ENCODE data around the gene NOD1.
"Not testable (repeated sequence)": the region's sequence is repeated elsewhere in the genome, so short reads cannot be mapped to it uniquely, and the experiment has no call there.

The NOD1 gene, protein sequence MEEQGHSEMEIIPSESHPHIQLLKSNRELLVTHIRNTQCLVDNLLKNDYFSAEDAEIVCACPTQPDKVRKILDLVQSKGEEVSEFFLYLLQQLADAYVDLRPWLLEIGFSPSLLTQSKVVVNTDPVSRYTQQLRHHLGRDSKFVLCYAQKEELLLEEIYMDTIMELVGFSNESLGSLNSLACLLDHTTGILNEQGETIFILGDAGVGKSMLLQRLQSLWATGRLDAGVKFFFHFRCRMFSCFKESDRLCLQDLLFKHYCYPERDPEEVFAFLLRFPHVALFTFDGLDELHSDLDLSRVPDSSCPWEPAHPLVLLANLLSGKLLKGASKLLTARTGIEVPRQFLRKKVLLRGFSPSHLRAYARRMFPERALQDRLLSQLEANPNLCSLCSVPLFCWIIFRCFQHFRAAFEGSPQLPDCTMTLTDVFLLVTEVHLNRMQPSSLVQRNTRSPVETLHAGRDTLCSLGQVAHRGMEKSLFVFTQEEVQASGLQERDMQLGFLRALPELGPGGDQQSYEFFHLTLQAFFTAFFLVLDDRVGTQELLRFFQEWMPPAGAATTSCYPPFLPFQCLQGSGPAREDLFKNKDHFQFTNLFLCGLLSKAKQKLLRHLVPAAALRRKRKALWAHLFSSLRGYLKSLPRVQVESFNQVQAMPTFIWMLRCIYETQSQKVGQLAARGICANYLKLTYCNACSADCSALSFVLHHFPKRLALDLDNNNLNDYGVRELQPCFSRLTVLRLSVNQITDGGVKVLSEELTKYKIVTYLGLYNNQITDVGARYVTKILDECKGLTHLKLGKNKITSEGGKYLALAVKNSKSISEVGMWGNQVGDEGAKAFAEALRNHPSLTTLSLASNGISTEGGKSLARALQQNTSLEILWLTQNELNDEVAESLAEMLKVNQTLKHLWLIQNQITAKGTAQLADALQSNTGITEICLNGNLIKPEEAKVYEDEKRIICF

GRCh38 chr7:30478349-30479201 is at the start of gene NOD1:
Gene NOD1 (minus strand): TSS chr7:30478784. CDS start chr7:30456921, 21,863 bp downstream.
- peak; percentile 25 for DNase-seq

DNA sequence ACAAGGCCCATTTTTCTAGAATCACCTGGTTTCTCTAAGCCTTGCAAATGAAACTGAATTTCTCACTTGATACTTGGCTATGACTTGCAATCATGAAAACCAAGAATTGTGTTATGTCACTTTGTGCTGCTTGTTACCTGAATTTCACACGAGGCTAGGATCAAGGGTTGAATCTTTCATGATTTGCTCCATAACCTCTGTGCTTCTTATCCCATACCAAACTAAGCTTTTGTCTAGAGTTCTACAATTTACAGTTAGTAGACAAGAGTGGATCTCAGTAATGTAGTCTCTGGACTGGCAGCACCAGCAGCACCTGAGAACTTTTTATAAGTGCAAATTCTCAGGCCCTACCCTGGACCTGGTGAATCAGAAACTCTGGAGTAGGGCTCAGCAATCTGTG is 48.7 kb upstream of the NOD1 start:
- not testable (repeated sequence) for DNase-seq

DNA sequence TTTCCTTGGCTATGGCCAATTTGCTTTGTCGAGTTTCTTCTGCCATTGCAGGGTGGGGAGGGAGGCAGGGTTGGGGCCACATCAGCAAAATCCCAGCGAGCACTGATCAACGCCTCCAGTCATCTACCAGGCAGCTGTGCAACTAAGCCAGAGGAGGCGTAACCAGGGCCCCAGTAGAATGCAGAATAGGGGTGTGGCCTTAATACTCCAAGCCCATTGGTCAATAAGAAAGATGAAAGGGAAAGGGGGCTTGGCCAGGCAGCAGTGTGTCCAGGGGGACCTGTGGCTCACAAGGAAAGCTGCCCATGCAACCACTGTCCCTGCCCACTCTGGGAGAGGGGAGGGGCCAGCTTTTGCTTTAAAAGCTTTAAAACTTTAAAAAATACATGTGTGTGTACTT is 47.6 kb upstream of the NOD1 start:
- no peak for DNase-seq

DNA sequence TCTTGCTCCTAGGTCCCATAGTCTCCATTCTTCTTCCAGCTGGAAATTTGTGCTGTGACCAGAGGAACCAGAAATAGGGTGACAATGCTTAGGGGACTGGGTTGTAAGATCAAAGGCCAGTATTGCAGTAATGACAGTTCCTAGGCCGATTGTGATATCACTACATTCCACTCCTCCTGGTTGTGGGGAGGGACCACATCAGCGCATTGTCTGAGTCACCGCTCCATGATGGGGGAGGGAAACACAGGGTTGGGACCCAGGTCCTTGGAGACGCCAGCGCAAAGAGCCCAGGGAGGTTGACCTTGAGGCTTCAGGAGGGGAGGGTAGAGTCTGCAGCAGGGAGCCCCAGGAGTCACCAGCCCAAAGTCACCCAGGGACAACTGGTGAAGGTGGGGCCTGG is 46.8 kb upstream of the NOD1 start:
- DNase-seq: no peak

DNA sequence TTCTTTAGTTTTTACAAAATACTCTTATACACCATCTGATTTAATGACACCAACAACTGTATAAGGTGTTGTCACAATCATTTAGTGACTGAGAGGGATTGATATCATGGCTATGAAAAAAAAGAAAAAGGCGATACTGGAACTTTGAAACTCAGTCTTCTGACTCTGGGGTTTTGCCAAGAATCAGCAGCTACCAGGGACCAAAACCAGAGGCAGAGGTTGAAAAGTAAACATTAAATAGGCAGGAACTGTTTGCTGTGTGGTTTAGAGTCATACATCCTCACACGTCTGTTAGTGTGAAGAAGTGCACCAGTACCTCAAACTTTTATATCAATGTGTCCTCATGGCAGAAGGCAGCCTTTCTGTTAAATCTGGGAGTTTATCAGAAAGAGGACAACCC is 46.0 kb upstream of the NOD1 start:
- no peak for DNase-seq

- DNase-seq: no peak
Observed at GRCh38 chr7:30523466-30523865, 44.9 kb upstream of the NOD1 start.

- DNase-seq: no peak
Observed at GRCh38 chr7:30522159-30522558, 43.6 kb upstream of the NOD1 start.

DNA sequence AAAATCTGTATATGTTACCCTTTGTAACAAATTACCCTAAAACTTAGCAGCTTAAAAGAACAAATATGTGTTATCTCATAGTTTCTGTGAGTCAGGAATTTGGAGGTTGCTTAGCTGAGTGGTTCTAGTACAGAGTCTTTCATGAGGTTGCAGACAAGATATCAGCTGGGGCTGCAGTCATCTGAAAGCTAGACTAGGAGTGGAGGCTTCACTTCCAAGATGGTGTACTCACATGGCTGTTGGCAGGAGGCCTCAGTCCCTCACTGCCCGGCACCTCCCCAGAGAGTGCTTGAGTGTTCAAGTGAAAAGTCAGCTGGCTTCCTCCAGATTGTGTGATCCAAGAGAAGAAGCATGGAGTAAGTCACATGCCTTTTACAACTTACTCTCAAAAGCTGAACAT is 42.9 kb upstream of the NOD1 start:
- DNase-seq: no peak

DNA sequence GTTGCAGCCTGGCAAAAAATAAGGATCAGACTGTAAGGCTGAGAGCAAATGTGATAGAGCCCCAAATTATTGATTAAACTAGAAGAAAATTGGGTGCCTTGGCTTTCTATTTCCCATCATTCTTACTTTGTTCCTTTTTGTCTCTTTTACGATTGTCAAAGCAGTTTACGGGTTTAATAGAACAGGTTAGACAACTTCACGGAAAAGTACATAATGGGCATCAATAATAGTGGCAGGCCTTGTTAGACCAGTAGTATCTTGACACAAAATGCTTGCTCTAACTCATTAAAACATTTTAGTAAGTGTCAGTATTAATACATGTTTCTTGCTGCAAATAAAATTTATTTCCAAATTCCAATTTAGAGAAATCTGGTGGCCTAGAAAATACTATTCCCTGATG is 40.5 kb upstream of the NOD1 start:
- no peak for DNase-seq

DNA sequence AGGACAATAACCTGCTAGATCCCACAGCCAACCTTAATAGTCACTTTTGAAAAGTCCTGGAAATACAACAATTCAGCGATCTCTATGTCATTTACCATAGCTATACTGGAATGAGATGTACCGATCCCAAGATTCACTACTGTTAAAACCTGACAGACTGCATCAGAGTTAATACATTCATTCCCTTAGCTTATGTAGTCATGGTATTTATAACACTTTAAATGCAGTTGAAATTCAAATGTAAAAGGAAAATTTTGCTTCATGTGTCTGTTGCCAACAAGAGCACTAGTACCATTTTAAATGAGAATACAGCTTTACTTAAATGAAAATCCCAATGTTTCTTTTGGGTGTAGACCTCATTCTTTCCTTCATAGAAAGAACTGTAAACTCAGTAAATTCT is 37.2 kb upstream of the NOD1 start:
- no peak for DNase-seq

DNA sequence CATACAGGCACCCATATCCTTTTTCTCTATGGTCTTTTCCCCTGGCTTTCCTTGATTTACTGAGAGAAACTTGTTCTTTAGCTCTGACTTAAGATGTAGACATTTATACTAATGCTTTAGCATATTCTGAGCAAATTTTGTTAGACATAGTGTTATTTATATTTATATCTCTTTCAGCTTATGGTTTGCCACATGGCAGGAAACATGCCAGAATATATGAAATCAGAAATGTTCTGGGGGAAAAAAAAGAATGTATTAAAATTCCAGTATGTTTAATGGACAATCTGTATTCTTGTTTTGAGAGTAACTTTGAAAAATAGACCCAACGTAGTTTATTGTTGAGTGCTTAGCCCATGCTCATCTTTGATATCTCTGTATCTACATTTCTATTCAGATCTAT is 36.2 kb upstream of the NOD1 start:
- no peak for DNase-seq

DNA sequence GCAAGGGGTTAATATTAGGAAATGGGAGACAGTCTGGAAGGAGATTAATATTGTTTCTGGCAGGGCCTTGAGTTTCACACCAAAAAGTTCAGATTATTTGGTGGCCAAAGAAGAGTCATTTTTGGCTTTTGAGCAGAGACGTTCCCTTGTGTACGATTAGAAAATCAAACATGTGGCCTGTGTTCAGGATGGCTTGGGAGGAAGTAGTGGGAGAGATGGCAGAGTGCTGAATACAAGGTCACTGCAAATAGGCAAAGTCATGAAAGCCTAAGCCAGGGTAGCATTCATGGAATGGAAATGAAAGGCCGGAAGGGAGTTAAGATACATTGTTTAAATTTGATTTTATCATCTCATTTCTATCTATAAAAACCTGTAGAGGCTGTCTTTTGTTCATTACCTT is 35.6 kb upstream of the NOD1 start:
- no peak for DNase-seq

GRCh38 chr7:30513762-30514161 is 35.2 kb upstream of the NOD1 start:
- DNase-seq: no peak

GRCh38 chr7:30511973-30512662 is 33.5 kb upstream of the NOD1 start:
- DNase-seq: no peak

GRCh38 chr7:30511494-30511893 is 32.9 kb upstream of the NOD1 start:
- no peak for DNase-seq

GRCh38 chr7:30510124-30511075 is 31.8 kb upstream of the NOD1 start:
- no peak for DNase-seq

DNA sequence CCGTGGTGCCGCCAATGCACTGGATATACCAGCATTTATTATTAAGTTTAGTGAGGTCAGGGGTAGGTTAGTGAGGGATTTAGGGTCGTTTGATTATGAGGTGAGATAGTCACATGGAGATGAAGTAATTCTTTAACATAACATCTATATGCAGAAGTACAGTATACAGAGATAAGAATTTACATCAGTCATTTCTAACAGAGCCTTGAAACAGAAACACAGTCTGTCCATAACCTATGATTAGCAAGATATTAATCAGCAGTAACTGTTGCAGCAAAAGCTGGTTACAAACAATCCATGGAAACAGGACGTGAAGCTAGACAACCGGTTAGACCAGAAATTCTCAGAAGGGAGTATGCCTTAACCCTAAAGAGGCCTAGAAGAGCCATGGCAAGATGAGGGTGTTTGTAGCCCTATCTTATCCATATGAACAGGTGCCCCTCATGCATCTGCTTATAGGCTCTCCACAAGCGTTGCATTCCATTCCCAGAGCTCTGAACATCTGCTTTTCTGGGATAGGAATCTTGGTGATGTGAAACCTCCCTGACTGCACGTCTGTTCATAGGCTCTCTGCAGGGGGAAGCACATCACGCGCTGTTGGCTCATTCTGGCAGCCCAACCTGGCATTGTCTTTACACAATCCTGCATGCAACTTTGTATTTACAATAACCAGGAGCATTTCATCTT is 30.7 kb upstream of the NOD1 start:
- DNase-seq: not testable (repeated sequence)

- not testable (repeated sequence) for DNase-seq
Observed at GRCh38 chr7:30507346-30507900, 28.8 kb upstream of the NOD1 start.

DNA sequence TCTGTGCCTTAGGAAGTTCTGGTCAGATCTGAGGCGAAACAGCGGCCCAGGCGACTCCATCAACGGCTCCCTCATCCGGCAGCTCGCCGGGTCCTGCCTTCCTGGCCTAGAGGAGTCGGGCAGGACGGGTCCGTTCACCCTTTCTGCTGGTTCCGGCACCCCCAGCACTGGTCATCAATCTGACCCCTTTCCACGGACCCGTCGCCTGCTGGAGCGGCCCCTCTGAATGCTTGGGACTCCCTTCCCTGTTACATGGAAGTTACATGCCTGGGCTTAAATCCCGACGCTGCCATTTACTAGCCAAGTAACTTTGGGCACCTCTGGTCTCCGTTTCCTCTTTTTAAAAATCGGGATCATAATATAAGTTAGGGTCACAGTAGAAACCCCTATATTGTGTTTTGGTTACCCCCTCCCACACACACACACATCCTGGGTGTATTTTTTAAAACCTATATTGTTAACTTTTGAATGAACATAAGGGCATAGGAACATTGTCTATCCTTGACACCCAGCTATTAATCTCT is 26.7 kb upstream of the NOD1 start:
- no peak for DNase-seq
